GM23338 (cell line): Measurements from ENCODE around the gene OR52B6. TPM values are rescaled to one million over a fixed set of nuclear protein-coding genes. Genes with fewer than 3 reads are reported as not detected.

Experiments used
- ATAC-seq: fragments of 200-7000 bp; cut with Tn5 transposase; 3 replicates; pipeline ENCODE4 v1.9.1; 2020
- DNase-seq: peaks from one replicate; pipeline ENCODE4 v3.0.0-alpha.2; 2015; ENCODE audit warnings: low spot score
- H2AFZ ChIP-seq: fragments of 200-600 bp; sonication (generic); 2 replicates; pipeline ENCODE4 v1.8.0; 2016; ENCODE audit warnings: antibody characterized with exemption, mild to moderate bottlenecking, moderate library complexity
- H3F3A ChIP-seq: fragments of 200-600 bp; sonication (generic); replicated peaks from 2 replicates; pipeline ENCODE4 v1.8.0; 2017; ENCODE audit warnings: antibody characterized with exemption, mixed run types, low read depth
- H3K27ac ChIP-seq: fragments of 200-600 bp; sonication (generic); 2 replicates; pipeline ENCODE4 v1.6.1; 2016; ENCODE audit warnings: low read depth
- H3K27me3 ChIP-seq: fragments of 200-600 bp; sonication (generic); 2 replicates; pipeline ENCODE4 v1.8.0; 2016; ENCODE audit warnings: mild to moderate bottlenecking, mixed run types, moderate library complexity; ENCODE audit not compliant: insufficient read depth
- H3K36me3 ChIP-seq: fragments of 200-600 bp; sonication (generic); 2 replicates; pipeline ENCODE4 v1.8.0; 2016; ENCODE audit warnings: mild to moderate bottlenecking; ENCODE audit not compliant: insufficient read depth
- H3K4me1 ChIP-seq: fragments of 200-600 bp; sonication (generic); 2 replicates; pipeline ENCODE4 v1.8.0; 2016; ENCODE audit warnings: mild to moderate bottlenecking, moderate library complexity; ENCODE audit not compliant: insufficient read depth
- H3K4me2 ChIP-seq: fragments of 200-600 bp; sonication (generic); 2 replicates; pipeline ENCODE4 v1.7.1; 2017; ENCODE audit warnings: mixed run types
- H3K4me3 ChIP-seq: fragments of 200-600 bp; sonication (generic); 2 replicates; pipeline ENCODE4 v1.6.1; 2016; ENCODE audit warnings: mixed run types
- H3K79me2 ChIP-seq: fragments of 200-600 bp; sonication (generic); replicated peaks from 2 replicates; pipeline ENCODE4 v1.8.0; 2017; ENCODE audit warnings: mild to moderate bottlenecking; ENCODE audit not compliant: insufficient read depth
- H3K9me2 ChIP-seq: fragments of 200-600 bp; sonication (generic); 2 replicates; pipeline ENCODE4 v1.8.0; 2017; ENCODE audit not compliant: insufficient read depth
- H4K20me1 ChIP-seq: fragments of 200-600 bp; sonication (generic); replicated peaks from 2 replicates; pipeline ENCODE4 v1.8.0; 2017; ENCODE audit warnings: mild to moderate bottlenecking; ENCODE audit not compliant: insufficient read depth
- H3K27ac Mint-ChIP-seq: 2 replicates; pipeline ENCODE4 v1.8.0; 2020; ENCODE audit warnings: inconsistent platforms, mild to moderate bottlenecking, moderate library complexity, mixed read lengths
- H3K27me3 Mint-ChIP-seq: 3 replicates; pipeline ENCODE4 v1.8.0; 2022; ENCODE audit warnings: low read depth, mild to moderate bottlenecking, moderate library complexity, mixed read lengths, inconsistent platforms; ENCODE audit not compliant: insufficient read depth, poor library complexity
- H3K36me3 Mint-ChIP-seq: 3 replicates; pipeline ENCODE4 v1.8.0; 2021; ENCODE audit warnings: low read depth, mild to moderate bottlenecking, inconsistent platforms, moderate library complexity, mixed read lengths
- H3K4me1 Mint-ChIP-seq: 3 replicates; pipeline ENCODE4 v1.8.0; 2020; ENCODE audit warnings: mild to moderate bottlenecking, inconsistent platforms, mixed read lengths
- H3K4me3 Mint-ChIP-seq: 3 replicates; pipeline ENCODE4 v1.8.0; 2021; ENCODE audit warnings: moderate library complexity, mild to moderate bottlenecking, inconsistent platforms, mixed read lengths
- H3K9me3 Mint-ChIP-seq: 3 replicates; pipeline ENCODE4 v1.8.0; 2020; ENCODE audit warnings: moderate library complexity, mild to moderate bottlenecking, inconsistent platforms, mixed read lengths
- EZH2 ChIP-seq: fragments of 200-600 bp; sonication (generic); IDR thresholded peaks from one replicate; pipeline ENCODE4 v1.8.0; 2017; ENCODE audit warnings: antibody characterized with exemption, mild to moderate bottlenecking, low read depth; ENCODE audit not compliant: unreplicated experiment
- EZH2phosphoT487 ChIP-seq: fragments of 200-600 bp; sonication (generic); IDR thresholded peaks from one replicate; pipeline ENCODE4 v1.8.1; 2018; ENCODE audit warnings: antibody characterized with exemption; ENCODE audit not compliant: unreplicated experiment
- NANOG ChIP-seq: IDR thresholded peaks from 2 replicates; pipeline ENCODE4 v1.6.1; 2016; ENCODE audit warnings: antibody characterized with exemption, borderline replicate concordance
- POLR2AphosphoS5 ChIP-seq: IDR thresholded peaks from 2 replicates; pipeline ENCODE4 v1.6.1; 2016; ENCODE audit warnings: antibody characterized with exemption, low read depth
- STAT1 ChIP-seq: IDR thresholded peaks from one replicate; pipeline ENCODE4 v1.6.1; 2016; ENCODE audit warnings: antibody characterized with exemption; ENCODE audit not compliant: unreplicated experiment
- ZNF114 ChIP-seq: fragments of 250-450 bp; sonication (Bioruptor Pico); IDR thresholded peaks from 2 replicates; pipeline ENCODE4 v1.5.0; 2020; ENCODE audit warnings: mild to moderate bottlenecking, moderate library complexity
- polyA plus RNA-seq: library from polyadenylated mRNA; unstranded; fragments of >200 nt; fragmentation: Nextera tagmentation; extraction: Ambion mirVana; gene quantifications from 2 replicates; pipeline ENCODE4 v1.2.1, GENCODE V29; 2016
- total RNA-seq: library from RNA; depleted of rRNA; stranded (reverse); fragments of >200 nt; shearing (Covaris generic); gene quantifications from 2 replicates; pipeline ENCODE4 v1.2.3, GENCODE V29; 2014
- TF ChIP-seq, protein P1 (sequence below): IDR thresholded peaks from one replicate; pipeline ENCODE4 v1.6.1; 2018; ENCODE audit warnings: antibody characterized with exemption; ENCODE audit not compliant: unreplicated experiment
- TF ChIP-seq, protein P2 (sequence below): fragments of 250-450 bp; sonication (Bioruptor Pico); IDR thresholded peaks from 2 replicates; pipeline ENCODE4 v1.5.0; 2020; ENCODE audit warnings: mild to moderate bottlenecking, moderate library complexity
- TF ChIP-seq, protein P3 (sequence below), 2 experiments: fragments of 200-600 bp in 1 of 2; sonication (generic) in 1 of 2; conservative IDR thresholded peaks; 2 replicates each; pipeline versions ENCODE4 v1.5.1 to v1.6.1; 2016 to 2017; ENCODE audit warnings: antibody characterized with exemption in 2 of 2, low read depth in 2 of 2, mild to moderate bottlenecking in 2 of 2, moderate library complexity in 1 of 2
- TF ChIP-seq, protein P4 (sequence below): IDR thresholded peaks from 2 replicates; pipeline ENCODE4 v1.6.1; 2016; ENCODE audit warnings: antibody characterized with exemption

OR52B6 gene
- total and polyA plus RNA-seq, 2 experiments from 2014 or later = not detected

DNA sequence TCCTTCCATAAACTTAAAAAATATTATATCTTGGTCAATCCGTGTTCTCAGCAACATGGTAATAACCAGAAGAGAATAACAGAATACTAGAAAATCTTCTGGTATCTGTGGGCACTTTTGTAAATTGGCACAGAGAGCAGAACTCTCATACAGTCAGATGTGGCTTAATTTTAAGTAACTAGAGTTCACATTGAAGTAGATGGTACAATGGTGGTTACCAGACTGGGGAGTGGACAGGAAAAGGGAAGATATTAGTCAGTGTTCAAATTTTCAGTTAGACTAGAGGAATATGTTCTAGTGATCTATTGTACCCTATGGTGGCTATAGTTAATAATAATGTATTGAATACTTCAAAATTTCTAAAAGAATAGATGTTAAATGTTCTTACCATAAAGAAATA is 39.2 kb upstream of the OR52B6 start:
- no peak overlapping the region for H3K4me3 ChIP-seq
- H3K36me3 Mint-ChIP-seq = no peaks in the 10 kb centered on the region
- no peaks in the 10 kb centered on the region for H3K4me1 ChIP-seq
- ATAC-seq (no peak), DNase-seq (no peak)
- no peaks in the 10 kb centered on the region for H3K4me1 Mint-ChIP-seq
- no peaks in the 10 kb centered on the region for H3K27me3 ChIP-seq
- H3K9me2 ChIP-seq = peaks cover 12% of the 10 kb centered on the region; the same call in 1 of the 2 replicates
- no peak overlapping the region for H3K27ac ChIP-seq
- no peak for TF ChIP-seq STAT1
- TF ChIP-seq, protein P1, sequence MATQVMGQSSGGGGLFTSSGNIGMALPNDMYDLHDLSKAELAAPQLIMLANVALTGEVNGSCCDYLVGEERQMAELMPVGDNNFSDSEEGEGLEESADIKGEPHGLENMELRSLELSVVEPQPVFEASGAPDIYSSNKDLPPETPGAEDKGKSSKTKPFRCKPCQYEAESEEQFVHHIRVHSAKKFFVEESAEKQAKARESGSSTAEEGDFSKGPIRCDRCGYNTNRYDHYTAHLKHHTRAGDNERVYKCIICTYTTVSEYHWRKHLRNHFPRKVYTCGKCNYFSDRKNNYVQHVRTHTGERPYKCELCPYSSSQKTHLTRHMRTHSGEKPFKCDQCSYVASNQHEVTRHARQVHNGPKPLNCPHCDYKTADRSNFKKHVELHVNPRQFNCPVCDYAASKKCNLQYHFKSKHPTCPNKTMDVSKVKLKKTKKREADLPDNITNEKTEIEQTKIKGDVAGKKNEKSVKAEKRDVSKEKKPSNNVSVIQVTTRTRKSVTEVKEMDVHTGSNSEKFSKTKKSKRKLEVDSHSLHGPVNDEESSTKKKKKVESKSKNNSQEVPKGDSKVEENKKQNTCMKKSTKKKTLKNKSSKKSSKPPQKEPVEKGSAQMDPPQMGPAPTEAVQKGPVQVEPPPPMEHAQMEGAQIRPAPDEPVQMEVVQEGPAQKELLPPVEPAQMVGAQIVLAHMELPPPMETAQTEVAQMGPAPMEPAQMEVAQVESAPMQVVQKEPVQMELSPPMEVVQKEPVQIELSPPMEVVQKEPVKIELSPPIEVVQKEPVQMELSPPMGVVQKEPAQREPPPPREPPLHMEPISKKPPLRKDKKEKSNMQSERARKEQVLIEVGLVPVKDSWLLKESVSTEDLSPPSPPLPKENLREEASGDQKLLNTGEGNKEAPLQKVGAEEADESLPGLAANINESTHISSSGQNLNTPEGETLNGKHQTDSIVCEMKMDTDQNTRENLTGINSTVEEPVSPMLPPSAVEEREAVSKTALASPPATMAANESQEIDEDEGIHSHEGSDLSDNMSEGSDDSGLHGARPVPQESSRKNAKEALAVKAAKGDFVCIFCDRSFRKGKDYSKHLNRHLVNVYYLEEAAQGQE = no peak
- no peaks in the 10 kb centered on the region for H3K36me3 ChIP-seq
- no peaks in the 10 kb centered on the region for H3F3A ChIP-seq
- H3K9me3 Mint-ChIP-seq = peaks cover 3% of the 10 kb centered on the region; the same call in 1 of the 3 replicates
- no peaks in the 10 kb centered on the region for H4K20me1 ChIP-seq
- H3K4me2 ChIP-seq = no peak overlapping the region
- no peak overlapping the region for H3K27ac Mint-ChIP-seq
- no peak overlapping the region for H2AFZ ChIP-seq
- H3K79me2 ChIP-seq = no peaks in the 10 kb centered on the region
- no peaks in the 10 kb centered on the region for H3K27me3 Mint-ChIP-seq
- no peak overlapping the region for H3K4me3 Mint-ChIP-seq

DNA sequence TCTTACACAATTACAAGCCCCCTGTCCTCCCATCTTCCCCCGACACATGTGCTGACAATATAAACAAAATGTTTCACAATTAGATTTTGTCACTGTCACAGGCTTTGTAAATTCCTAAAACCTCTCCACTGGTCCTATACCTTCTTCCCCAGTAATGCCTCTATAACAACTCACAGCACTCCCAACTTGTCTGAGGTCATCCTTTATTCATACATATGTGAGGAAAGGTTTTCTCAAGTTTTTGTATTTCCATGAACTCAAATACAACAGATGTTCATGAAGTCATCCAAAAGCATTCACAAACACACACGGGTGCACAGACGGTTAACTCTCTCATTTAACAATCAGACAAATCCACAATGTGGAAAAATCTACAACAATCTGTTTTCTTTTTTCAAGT is 34.2 kb upstream of the OR52B6 start:
- DNase-seq (no peak), ATAC-seq (no peak)
- no peak overlapping the region for H3K4me3 ChIP-seq
- no peaks in the 10 kb centered on the region for H3K27me3 Mint-ChIP-seq
- H3K4me1 Mint-ChIP-seq = no peaks in the 10 kb centered on the region
- peaks cover 12% of the 10 kb centered on the region; the same call in 1 of the 2 replicates for H3K9me2 ChIP-seq
- H3K27me3 ChIP-seq = no peaks in the 10 kb centered on the region
- H3K4me3 Mint-ChIP-seq = no peak overlapping the region
- H3K36me3 ChIP-seq = no peaks in the 10 kb centered on the region
- H3K79me2 ChIP-seq = no peaks in the 10 kb centered on the region
- no peaks in the 10 kb centered on the region for H3K4me1 ChIP-seq
- no peak overlapping the region for H3K4me2 ChIP-seq
- no peaks in the 10 kb centered on the region for H3K9me3 Mint-ChIP-seq
- no peaks in the 10 kb centered on the region for H3F3A ChIP-seq
- no peaks in the 10 kb centered on the region for H3K36me3 Mint-ChIP-seq
- H2AFZ ChIP-seq = no peak overlapping the region
- no peak overlapping the region for H3K27ac Mint-ChIP-seq
- no peaks in the 10 kb centered on the region for H4K20me1 ChIP-seq
- no peak overlapping the region for H3K27ac ChIP-seq
- TF ChIP-seq ZNF114 (CRISPR knock-in tag) (no peak), POLR2AphosphoS5 (no peak), EZH2phosphoT487 (no peak), NANOG (no peak), STAT1 (no peak), EZH2 (no peak)
- TF ChIP-seq, protein P2, sequence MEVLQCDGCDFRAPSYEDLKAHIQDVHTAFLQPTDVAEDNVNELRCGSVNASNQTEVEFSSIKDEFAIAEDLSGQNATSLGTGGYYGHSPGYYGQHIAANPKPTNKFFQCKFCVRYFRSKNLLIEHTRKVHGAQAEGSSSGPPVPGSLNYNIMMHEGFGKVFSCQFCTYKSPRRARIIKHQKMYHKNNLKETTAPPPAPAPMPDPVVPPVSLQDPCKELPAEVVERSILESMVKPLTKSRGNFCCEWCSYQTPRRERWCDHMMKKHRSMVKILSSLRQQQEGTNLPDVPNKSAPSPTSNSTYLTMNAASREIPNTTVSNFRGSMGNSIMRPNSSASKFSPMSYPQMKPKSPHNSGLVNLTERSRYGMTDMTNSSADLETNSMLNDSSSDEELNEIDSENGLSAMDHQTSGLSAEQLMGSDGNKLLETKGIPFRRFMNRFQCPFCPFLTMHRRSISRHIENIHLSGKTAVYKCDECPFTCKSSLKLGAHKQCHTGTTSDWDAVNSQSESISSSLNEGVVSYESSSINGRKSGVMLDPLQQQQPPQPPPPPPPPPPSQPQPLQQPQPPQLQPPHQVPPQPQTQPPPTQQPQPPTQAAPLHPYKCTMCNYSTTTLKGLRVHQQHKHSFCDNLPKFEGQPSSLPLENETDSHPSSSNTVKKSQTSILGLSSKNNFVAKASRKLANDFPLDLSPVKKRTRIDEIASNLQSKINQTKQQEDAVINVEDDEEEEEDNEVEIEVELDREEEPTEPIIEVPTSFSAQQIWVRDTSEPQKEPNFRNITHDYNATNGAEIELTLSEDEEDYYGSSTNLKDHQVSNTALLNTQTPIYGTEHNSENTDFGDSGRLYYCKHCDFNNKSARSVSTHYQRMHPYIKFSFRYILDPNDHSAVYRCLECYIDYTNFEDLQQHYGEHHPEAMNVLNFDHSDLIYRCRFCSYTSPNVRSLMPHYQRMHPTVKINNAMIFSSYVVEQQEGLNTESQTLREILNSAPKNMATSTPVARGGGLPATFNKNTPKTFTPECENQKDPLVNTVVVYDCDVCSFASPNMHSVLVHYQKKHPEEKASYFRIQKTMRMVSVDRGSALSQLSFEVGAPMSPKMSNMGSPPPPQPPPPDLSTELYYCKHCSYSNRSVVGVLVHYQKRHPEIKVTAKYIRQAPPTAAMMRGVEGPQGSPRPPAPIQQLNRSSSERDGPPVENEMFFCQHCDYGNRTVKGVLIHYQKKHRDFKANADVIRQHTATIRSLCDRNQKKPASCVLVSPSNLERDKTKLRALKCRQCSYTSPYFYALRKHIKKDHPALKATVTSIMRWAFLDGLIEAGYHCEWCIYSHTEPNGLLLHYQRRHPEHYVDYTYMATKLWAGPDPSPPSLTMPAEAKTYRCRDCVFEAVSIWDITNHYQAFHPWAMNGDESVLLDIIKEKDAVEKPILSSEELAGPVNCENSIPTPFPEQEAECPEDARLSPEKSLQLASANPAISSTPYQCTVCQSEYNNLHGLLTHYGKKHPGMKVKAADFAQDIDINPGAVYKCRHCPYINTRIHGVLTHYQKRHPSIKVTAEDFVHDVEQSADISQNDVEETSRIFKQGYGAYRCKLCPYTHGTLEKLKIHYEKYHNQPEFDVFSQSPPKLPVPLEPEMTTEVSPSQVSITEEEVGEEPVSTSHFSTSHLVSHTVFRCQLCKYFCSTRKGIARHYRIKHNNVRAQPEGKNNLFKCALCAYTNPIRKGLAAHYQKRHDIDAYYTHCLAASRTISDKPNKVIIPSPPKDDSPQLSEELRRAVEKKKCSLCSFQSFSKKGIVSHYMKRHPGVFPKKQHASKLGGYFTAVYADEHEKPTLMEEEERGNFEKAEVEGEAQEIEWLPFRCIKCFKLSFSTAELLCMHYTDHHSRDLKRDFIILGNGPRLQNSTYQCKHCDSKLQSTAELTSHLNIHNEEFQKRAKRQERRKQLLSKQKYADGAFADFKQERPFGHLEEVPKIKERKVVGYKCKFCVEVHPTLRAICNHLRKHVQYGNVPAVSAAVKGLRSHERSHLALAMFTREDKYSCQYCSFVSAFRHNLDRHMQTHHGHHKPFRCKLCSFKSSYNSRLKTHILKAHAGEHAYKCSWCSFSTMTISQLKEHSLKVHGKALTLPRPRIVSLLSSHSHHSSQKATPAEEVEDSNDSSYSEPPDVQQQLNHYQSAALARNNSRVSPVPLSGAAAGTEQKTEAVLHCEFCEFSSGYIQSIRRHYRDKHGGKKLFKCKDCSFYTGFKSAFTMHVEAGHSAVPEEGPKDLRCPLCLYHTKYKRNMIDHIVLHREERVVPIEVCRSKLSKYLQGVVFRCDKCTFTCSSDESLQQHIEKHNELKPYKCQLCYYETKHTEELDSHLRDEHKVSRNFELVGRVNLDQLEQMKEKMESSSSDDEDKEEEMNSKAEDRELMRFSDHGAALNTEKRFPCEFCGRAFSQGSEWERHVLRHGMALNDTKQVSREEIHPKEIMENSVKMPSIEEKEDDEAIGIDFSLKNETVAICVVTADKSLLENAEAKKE (CRISPR knock-in tag) = no peak
- TF ChIP-seq, protein P3, sequence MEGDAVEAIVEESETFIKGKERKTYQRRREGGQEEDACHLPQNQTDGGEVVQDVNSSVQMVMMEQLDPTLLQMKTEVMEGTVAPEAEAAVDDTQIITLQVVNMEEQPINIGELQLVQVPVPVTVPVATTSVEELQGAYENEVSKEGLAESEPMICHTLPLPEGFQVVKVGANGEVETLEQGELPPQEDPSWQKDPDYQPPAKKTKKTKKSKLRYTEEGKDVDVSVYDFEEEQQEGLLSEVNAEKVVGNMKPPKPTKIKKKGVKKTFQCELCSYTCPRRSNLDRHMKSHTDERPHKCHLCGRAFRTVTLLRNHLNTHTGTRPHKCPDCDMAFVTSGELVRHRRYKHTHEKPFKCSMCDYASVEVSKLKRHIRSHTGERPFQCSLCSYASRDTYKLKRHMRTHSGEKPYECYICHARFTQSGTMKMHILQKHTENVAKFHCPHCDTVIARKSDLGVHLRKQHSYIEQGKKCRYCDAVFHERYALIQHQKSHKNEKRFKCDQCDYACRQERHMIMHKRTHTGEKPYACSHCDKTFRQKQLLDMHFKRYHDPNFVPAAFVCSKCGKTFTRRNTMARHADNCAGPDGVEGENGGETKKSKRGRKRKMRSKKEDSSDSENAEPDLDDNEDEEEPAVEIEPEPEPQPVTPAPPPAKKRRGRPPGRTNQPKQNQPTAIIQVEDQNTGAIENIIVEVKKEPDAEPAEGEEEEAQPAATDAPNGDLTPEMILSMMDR (conservative IDR thresholded peaks at IDR 0.05; ENCODE audit: low read depth in 2 of 2) = no peak
- TF ChIP-seq, protein P4, sequence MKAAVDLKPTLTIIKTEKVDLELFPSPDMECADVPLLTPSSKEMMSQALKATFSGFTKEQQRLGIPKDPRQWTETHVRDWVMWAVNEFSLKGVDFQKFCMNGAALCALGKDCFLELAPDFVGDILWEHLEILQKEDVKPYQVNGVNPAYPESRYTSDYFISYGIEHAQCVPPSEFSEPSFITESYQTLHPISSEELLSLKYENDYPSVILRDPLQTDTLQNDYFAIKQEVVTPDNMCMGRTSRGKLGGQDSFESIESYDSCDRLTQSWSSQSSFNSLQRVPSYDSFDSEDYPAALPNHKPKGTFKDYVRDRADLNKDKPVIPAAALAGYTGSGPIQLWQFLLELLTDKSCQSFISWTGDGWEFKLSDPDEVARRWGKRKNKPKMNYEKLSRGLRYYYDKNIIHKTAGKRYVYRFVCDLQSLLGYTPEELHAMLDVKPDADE = no peak
